B cell (primary cell): ENCODE data around the gene MLLT3. TPM values are rescaled to one million over a fixed set of nuclear protein-coding genes. Genes with fewer than 3 reads are reported as not detected.

Source experiments
- ATAC-seq: fragments of 200-7000 bp; cut with Tn5 transposase; one replicate; pipeline ENCODE4 v1.10.0; 2021; ENCODE audit warnings: low read depth, mild to moderate bottlenecking, moderate number of reproducible peaks, moderate library complexity
- CTCF ChIA-PET: fragments of 350-600 bp; sonication (Branson Sonifier 250); formaldehyde crosslinking; loops from one replicate; lab custom pipeline; 2021; ENCODE audit warnings: antibody characterized with exemption, inconsistent platforms; lab: Charles Lee
- POLR2A ChIA-PET: fragments of 350-600 bp; sonication (Branson Sonifier 250); formaldehyde crosslinking; loops from one replicate; lab custom pipeline; 2021; ENCODE audit warnings: antibody characterized with exemption; lab: Charles Lee
- DNase-seq: peaks from one replicate; pipeline ENCODE4 v3.0.0; 2013
- H2AFZ ChIP-seq: 2 replicates; pipeline ENCODE4 v1.6.1; 2012; ENCODE audit warnings: mild to moderate bottlenecking, low read depth, low read length; ENCODE audit not compliant: insufficient read depth, poor library complexity, severe bottlenecking
- H3K27ac ChIP-seq, 2 donors: 1 replicate in 1 of 2; 2 replicates in 1 of 2; pipeline ENCODE4 v1.5.1; 2012 to 2013; ENCODE audit warnings: low read length in 2 of 2, mild to moderate bottlenecking in 2 of 2, moderate library complexity in 1 of 2
- H3K27me3 ChIP-seq, 4 experiments: fragments of 200-600 bp in 1 of 4; sonication (generic) in 1 of 4; replicated peaks in 1 of 4; 1 replicate in 2 of 4; 2 replicates in 2 of 4; pipeline versions ENCODE4 v1.6.1 to v1.7.0; 2013 to 2016; ENCODE audit warnings: low read length in 3 of 4, mild to moderate bottlenecking in 2 of 4, mixed read lengths in 1 of 4, moderate library complexity in 1 of 4; ENCODE audit not compliant: insufficient read depth in 4 of 4, control insufficient read depth in 3 of 4; ENCODE audit errors: control extremely low read depth in 1 of 4
- H3K36me3 ChIP-seq, 2 experiments: replicated peaks in 1 of 2; 1 replicate in 1 of 2; 2 replicates in 1 of 2; pipeline versions ENCODE4 v1.6.1 to v1.7.1; 2013; ENCODE audit warnings: low read length in 1 of 2; ENCODE audit not compliant: insufficient read depth in 2 of 2, control insufficient read depth in 1 of 2; ENCODE audit errors: control extremely low read depth in 1 of 2, extremely low read depth in 1 of 2
- H3K4me1 ChIP-seq, 2 donors: fragments of 200-600 bp in 1 of 2; sonication (generic) in 1 of 2; 1 replicate in 1 of 2; 2 replicates in 1 of 2; pipeline versions ENCODE4 v1.5.1 to v1.6.1; 2013 to 2017; ENCODE audit warnings: low read length in 2 of 2; ENCODE audit not compliant: control insufficient read depth in 2 of 2, insufficient read depth in 2 of 2
- H3K4me2 ChIP-seq: replicated peaks from 2 replicates; pipeline ENCODE3; 2012; ENCODE audit warnings: mild to moderate bottlenecking, low read depth, low read length; ENCODE audit not compliant: poor library complexity, severe bottlenecking
- H3K4me3 ChIP-seq, 5 experiments: fragments of 200-600 bp in 1 of 5; sonication (generic) in 1 of 5; 1 replicate in 3 of 5; 2 replicates in 2 of 5; pipeline versions ENCODE4 v1.5.1 to v1.7.0; 2011 to 2016; ENCODE audit warnings: low read length in 4 of 5, mild to moderate bottlenecking in 4 of 5, low read depth in 2 of 5, control low read depth in 1 of 5, moderate library complexity in 1 of 5; ENCODE audit not compliant: insufficient read depth in 1 of 5; ENCODE audit errors: control extremely low read depth in 1 of 5, extremely low read depth in 1 of 5
- H3K79me2 ChIP-seq: fragments of 200-600 bp; sonication (generic); one replicate; pipeline ENCODE4 v1.6.0; 2016; ENCODE audit warnings: low read length; ENCODE audit not compliant: control insufficient read depth, insufficient read depth
- H3K9ac ChIP-seq: fragments of 200-600 bp; sonication (generic); 2 replicates; pipeline ENCODE4 v1.6.1; 2017; ENCODE audit warnings: mild to moderate bottlenecking, low read length, moderate library complexity
- H3K9me3 ChIP-seq, 3 donors: one replicate each; pipeline versions ENCODE4 v1.6.1 to v1.7.1; 2013; ENCODE audit warnings: low read length in 2 of 3; ENCODE audit not compliant: control insufficient read depth in 2 of 3, insufficient read depth in 1 of 3; ENCODE audit errors: control extremely low read depth in 1 of 3
- H4K20me1 ChIP-seq: 2 replicates; pipeline ENCODE4 v1.6.0; 2012; ENCODE audit warnings: mild to moderate bottlenecking, low read length; ENCODE audit not compliant: insufficient read depth, control insufficient read depth, poor library complexity, severe bottlenecking
- H3K27ac Mint-ChIP-seq: one replicate; pipeline ENCODE4 v1.8.0; 2021; ENCODE audit warnings: mixed read lengths
- H3K27me3 Mint-ChIP-seq: one replicate; pipeline ENCODE4 v1.8.0; 2021; ENCODE audit warnings: mixed read lengths
- H3K4me1 Mint-ChIP-seq: one replicate; pipeline ENCODE4 v1.8.0; 2021; ENCODE audit warnings: mixed read lengths
- H3K4me3 Mint-ChIP-seq: one replicate; pipeline ENCODE4 v1.8.0; 2021; ENCODE audit warnings: mixed read lengths
- H3K9me3 Mint-ChIP-seq: one replicate; pipeline ENCODE4 v1.8.0; 2022; ENCODE audit warnings: mixed read lengths; ENCODE audit not compliant: insufficient read depth
- EZH2 ChIP-seq: IDR thresholded peaks from 2 replicates; pipeline ENCODE4 v1.6.1; 2012; ENCODE audit warnings: borderline replicate concordance, low read depth, mild to moderate bottlenecking, moderate library complexity, low read length; ENCODE audit not compliant: insufficient read depth, poor library complexity, severe bottlenecking
- WGBS: methylation state at CpG from one replicate; pipeline ENCODE4 v1.1.5; 2013; ENCODE audit warnings: missing lambda C conversion rate; ENCODE audit not compliant: insufficient coverage; 5-methylcytosine and 5-hydroxymethylcytosine counted together
- intact Hi-C: fragments of 100-400 bp; cut with micrococcal nuclease; formaldehyde crosslinking; loops from one replicate; pipeline ENCODE4 v1.10.0; 2022
- polyA plus RNA-seq: library from polyadenylated mRNA; depleted of rRNA; stranded (reverse); fragments of >200 nt; gene quantifications from 2 replicates; pipeline ENCODE4 v1.2.3, GENCODE V29; 2012
- total RNA-seq, 2 donors: library from RNA; stranded (reverse); fragments of 120-200 nt in 1 of 2; gene quantifications; 1 replicate in 1 of 2; 2 replicates in 1 of 2; pipeline versions ENCODE4 v1.2.3 to v1.2.4, GENCODE V29; 2013 to 2022
- TF ChIP-seq, protein P1 (sequence below): fragments of 200-600 bp; IDR thresholded peaks from one replicate; pipeline ENCODE4 v1.8.0; 2022; ENCODE audit warnings: antibody characterized with exemption, mild to moderate bottlenecking

Gene MLLT3
- total and polyA plus RNA-seq, 2 donors (not counting 1 experiment from before 2014, with no cell fraction given), result 3.4 to 3.6 TPM

DNA sequence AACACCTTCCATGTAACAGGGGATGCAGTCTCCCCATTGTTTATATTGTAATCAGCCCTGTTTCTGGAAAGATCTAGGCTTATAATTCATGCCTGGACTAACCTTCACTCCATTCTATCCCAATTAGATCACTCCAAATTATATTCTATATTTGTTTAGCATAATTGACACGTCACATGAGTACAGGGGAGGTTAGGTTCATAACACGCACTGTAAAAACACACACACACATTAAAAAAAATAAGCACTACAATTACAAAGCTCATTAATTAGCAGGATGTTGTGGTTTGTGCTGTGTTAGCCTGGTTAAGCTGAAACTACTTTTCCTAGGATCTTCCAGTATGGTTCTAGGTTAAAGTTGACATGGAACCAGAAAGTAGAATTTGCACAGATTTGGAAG lies 126.0 kb downstream of the MLLT3 start:
- no peak for DNase-seq

DNA sequence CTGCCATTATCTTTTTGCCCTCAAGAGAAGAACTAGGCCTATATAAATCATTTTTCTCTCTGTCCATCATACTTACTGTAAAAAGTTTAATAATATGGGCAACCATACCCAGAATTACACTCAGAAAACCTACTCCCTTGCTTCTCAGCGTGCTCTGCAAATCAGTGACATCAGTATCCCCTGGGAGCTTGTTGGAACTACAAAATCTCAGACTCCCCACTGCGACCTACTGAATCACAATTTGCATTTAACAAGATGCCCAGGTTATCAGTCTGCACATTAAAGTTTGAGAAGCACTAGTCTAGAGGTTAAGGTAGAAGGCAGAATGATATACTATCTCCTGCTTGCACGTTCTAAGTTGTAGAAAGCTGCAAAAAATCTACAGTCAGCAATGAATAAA lies 127.2 kb downstream of the MLLT3 start:
- H3K4me3 Mint-ChIP-seq, result no peak overlapping the region
- H3K4me1 Mint-ChIP-seq, result peaks cover 4% of the 10 kb centered on the region

More for the DNA sequence above, 126.0 kb downstream of the MLLT3 start:
- intact Hi-C loops, result no loop called here
- Mint-ChIP-seq H3K9me3 (no peaks in the 10 kb centered on the region), H3K27ac (no peak overlapping the region), H3K4me3 (no peak overlapping the region), H3K27me3 (peaks cover 4% of the 10 kb centered on the region), H3K4me1 (no peaks in the 10 kb centered on the region)
- TF ChIP-seq, protein P1, sequence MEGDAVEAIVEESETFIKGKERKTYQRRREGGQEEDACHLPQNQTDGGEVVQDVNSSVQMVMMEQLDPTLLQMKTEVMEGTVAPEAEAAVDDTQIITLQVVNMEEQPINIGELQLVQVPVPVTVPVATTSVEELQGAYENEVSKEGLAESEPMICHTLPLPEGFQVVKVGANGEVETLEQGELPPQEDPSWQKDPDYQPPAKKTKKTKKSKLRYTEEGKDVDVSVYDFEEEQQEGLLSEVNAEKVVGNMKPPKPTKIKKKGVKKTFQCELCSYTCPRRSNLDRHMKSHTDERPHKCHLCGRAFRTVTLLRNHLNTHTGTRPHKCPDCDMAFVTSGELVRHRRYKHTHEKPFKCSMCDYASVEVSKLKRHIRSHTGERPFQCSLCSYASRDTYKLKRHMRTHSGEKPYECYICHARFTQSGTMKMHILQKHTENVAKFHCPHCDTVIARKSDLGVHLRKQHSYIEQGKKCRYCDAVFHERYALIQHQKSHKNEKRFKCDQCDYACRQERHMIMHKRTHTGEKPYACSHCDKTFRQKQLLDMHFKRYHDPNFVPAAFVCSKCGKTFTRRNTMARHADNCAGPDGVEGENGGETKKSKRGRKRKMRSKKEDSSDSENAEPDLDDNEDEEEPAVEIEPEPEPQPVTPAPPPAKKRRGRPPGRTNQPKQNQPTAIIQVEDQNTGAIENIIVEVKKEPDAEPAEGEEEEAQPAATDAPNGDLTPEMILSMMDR, result no peak
- TF ChIP-seq EZH2, result no peak
- Histone ChIP-seq H3K79me2 (no peaks in the 10 kb centered on the region), H3K36me3 (no peaks in the 10 kb centered on the region), H3K27ac (no peak overlapping the region), H3K4me2 (no peak overlapping the region), H3K27me3 (no peaks in the 10 kb centered on the region), H3K9ac (no peak overlapping the region), H4K20me1 (no peaks in the 10 kb centered on the region), H2AFZ (no peak overlapping the region), H3K4me1 (peaks cover 0 to 5% of the 10 kb centered on the region in 2 donors), H3K9me3 (no peaks in the 10 kb centered on the region), H3K4me3 (no peak overlapping the region)
- ChIA-PET CTCF (no interaction called here), POLR2A (no interaction called here)
- no peak for ATAC-seq
- no CpG with 5 or more reads among the region's 2 CpGs for WGBS

More for the DNA sequence above, 127.2 kb downstream of the MLLT3 start:
- POLR2A ChIA-PET, result no interaction called here
- no peaks in the 10 kb centered on the region for H3K27me3 ChIP-seq
- peaks cover 0 to 7% of the 10 kb centered on the region in 2 donors for H3K4me1 ChIP-seq
- Mint-ChIP-seq H3K27me3 (peaks cover 4% of the 10 kb centered on the region), H3K27ac (no peak overlapping the region), H3K9me3 (no peaks in the 10 kb centered on the region)
- H3K9ac ChIP-seq, result no peak overlapping the region
- intact Hi-C loops, result no loop called here
- ATAC-seq (no peak), DNase-seq (no peak)
- no peaks in the 10 kb centered on the region for H3K36me3 ChIP-seq
- H2AFZ ChIP-seq, result no peak overlapping the region
- CTCF ChIA-PET, result no interaction called here
- no peaks in the 10 kb centered on the region for H3K9me3 ChIP-seq
- no peak overlapping the region for H3K27ac ChIP-seq
- no peaks in the 10 kb centered on the region for H4K20me1 ChIP-seq
- WGBS, result no CpG with 5 or more reads among the region's 3 CpGs
- no peaks in the 10 kb centered on the region for H3K79me2 ChIP-seq
- TF ChIP-seq, protein P1, result no peak
- TF ChIP-seq EZH2, result no peak
- no peak overlapping the region for H3K4me2 ChIP-seq
- no peak overlapping the region for H3K4me3 ChIP-seq
